ENCODE data around the gene ERCC6L2.

The ERCC6L2 gene

GRCh38 chr9:95840074-95840473 is 35.4 kb upstream of the ERCC6L2 start:
- no peak for DNase-seq
- Histone ChIP-seq H3K9me3 (ENCODE audit: control insufficient read depth, low read length) (no peaks in the 10 kb centered on the region), H3K27me3 (replicated peaks; ENCODE audit: control insufficient read depth, insufficient read depth, low read length, poor library complexity, severe bottlenecking) (no peaks in the 10 kb centered on the region), H3K4me3 (ENCODE audit: insufficient read depth, low read depth, low read length, poor library complexity, severe bottlenecking) (no peak overlapping the region), H3K36me3 (ENCODE audit: control insufficient read depth, insufficient read depth, low read length) (no peaks in the 10 kb centered on the region), H3K4me1 (ENCODE audit: control insufficient read depth, insufficient read depth, low read length, poor library complexity, severe bottlenecking) (no peaks in the 10 kb centered on the region), H3K27ac (ENCODE audit: insufficient read depth, low read length, poor library complexity, severe bottlenecking) (no peak overlapping the region)

DNA sequence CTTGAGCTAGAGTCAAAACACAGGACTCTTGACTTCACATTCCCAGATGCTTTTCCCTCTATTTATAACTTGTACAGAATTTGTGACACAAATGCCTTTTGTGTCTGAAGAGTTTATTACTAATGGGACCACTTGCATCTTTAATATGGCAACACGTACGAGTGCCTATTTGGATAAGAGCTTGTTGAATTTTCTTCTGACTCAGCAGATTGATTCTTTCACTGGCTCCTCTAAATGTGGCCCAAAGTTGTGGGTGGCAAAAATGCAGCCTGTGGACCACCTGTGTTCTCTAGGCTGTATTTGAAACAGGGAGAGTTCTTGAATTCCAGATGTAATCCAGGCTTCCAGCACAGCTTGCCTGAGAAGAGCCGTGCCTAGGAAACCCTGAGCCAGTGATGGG is 34.1 kb upstream of the ERCC6L2 start:
- H3K4me1 ChIP-seq (ENCODE audit: control insufficient read depth, insufficient read depth, low read length, poor library complexity, severe bottlenecking), result no peaks in the 10 kb centered on the region
- H3K36me3 ChIP-seq (ENCODE audit: control insufficient read depth, insufficient read depth, low read length), result no peaks in the 10 kb centered on the region
- H3K27me3 ChIP-seq (replicated peaks; ENCODE audit: control insufficient read depth, insufficient read depth, low read length, poor library complexity, severe bottlenecking), result no peaks in the 10 kb centered on the region
- H3K9me3 ChIP-seq (ENCODE audit: control insufficient read depth, low read length), result no peaks in the 10 kb centered on the region
- H3K27ac ChIP-seq (ENCODE audit: insufficient read depth, low read length, poor library complexity, severe bottlenecking), result no peak overlapping the region
- H3K4me3 ChIP-seq (ENCODE audit: insufficient read depth, low read depth, low read length, poor library complexity, severe bottlenecking), result no peak overlapping the region
- DNase-seq, result no peak

- Histone ChIP-seq H3K4me1 (ENCODE audit: control insufficient read depth, insufficient read depth, low read length, poor library complexity, severe bottlenecking) (no peaks in the 10 kb centered on the region), H3K36me3 (ENCODE audit: control insufficient read depth, insufficient read depth, low read length) (no peaks in the 10 kb centered on the region), H3K4me3 (ENCODE audit: insufficient read depth, low read depth, low read length, poor library complexity, severe bottlenecking) (no peak overlapping the region), H3K27ac (ENCODE audit: insufficient read depth, low read length, poor library complexity, severe bottlenecking) (no peak overlapping the region), H3K27me3 (replicated peaks; ENCODE audit: control insufficient read depth, insufficient read depth, low read length, poor library complexity, severe bottlenecking) (no peaks in the 10 kb centered on the region), H3K9me3 (ENCODE audit: control insufficient read depth, low read length) (no peaks in the 10 kb centered on the region)
- DNase-seq, result no peak
Measured at GRCh38 chr9:95845751-95846150, 29.7 kb upstream of the ERCC6L2 start.

GRCh38 chr9:95848764-95849163 is 26.7 kb upstream of the ERCC6L2 start:
- H3K27me3 ChIP-seq (replicated peaks; ENCODE audit: control insufficient read depth, insufficient read depth, low read length, poor library complexity, severe bottlenecking), result no peaks in the 10 kb centered on the region
- H3K4me3 ChIP-seq (ENCODE audit: insufficient read depth, low read depth, low read length, poor library complexity, severe bottlenecking), result no peak overlapping the region
- no peaks in the 10 kb centered on the region for H3K4me1 ChIP-seq (ENCODE audit: control insufficient read depth, insufficient read depth, low read length, poor library complexity, severe bottlenecking)
- no peak for DNase-seq
- H3K9me3 ChIP-seq (ENCODE audit: control insufficient read depth, low read length), result no peaks in the 10 kb centered on the region
- H3K27ac ChIP-seq (ENCODE audit: insufficient read depth, low read length, poor library complexity, severe bottlenecking), result no peak overlapping the region
- H3K36me3 ChIP-seq (ENCODE audit: control insufficient read depth, insufficient read depth, low read length), result no peaks in the 10 kb centered on the region

DNA sequence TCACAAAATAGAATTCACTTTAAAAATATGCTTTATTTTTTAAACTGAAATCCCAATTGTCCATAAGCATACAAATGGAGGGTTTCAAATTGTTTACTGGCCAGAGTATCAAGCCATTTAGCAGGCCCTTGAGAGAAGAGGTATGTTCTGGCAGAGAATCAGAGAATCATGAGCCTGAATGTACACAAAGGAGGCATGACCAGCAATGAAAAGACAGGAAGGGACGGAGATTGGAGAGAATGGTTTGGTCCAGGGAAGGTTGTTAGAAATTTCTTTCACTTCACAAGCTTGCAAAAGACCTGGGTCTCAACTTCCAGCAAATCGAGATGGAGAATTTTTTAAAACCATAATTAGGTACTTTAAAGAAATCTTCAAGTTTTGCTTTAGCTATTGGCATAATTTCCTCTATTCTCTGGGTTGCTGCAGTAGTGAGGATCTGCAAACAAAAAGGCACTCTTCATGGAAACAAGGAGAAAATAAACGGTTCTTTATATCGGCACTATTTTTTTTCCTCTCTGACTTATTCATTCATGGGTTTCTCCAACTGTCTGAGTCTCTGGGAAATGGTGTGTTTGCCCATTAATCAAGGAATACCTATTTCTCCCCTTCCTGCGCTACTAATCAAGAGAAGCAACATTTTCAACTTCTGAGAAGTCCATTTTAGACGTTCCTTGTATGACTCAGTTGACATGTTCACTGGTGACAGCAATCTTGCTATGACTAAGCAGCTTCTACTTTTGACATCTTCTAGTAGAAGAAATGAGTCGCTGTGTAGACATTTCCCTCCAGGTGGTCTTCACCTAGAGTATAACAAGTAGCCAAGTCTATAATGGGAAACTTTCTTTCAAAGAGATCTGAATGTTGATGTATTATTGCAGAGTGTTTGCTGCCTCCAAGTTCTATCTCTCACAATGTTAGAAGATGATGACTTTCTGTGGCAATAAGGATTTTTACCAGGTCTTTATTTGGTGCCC is 23.1 kb upstream of the ERCC6L2 start:
- DNase-seq, result no peak
- H3K27ac ChIP-seq (ENCODE audit: insufficient read depth, low read length, poor library complexity, severe bottlenecking), result no peak overlapping the region
- no peak overlapping the region for H3K4me3 ChIP-seq (ENCODE audit: insufficient read depth, low read depth, low read length, poor library complexity, severe bottlenecking)
- H3K4me1 ChIP-seq (ENCODE audit: control insufficient read depth, insufficient read depth, low read length, poor library complexity, severe bottlenecking), result no peaks in the 10 kb centered on the region
- H3K9me3 ChIP-seq (ENCODE audit: control insufficient read depth, low read length), result no peaks in the 10 kb centered on the region
- no peaks in the 10 kb centered on the region for H3K36me3 ChIP-seq (ENCODE audit: control insufficient read depth, insufficient read depth, low read length)
- no peaks in the 10 kb centered on the region for H3K27me3 ChIP-seq (replicated peaks; ENCODE audit: control insufficient read depth, insufficient read depth, low read length, poor library complexity, severe bottlenecking)

DNA sequence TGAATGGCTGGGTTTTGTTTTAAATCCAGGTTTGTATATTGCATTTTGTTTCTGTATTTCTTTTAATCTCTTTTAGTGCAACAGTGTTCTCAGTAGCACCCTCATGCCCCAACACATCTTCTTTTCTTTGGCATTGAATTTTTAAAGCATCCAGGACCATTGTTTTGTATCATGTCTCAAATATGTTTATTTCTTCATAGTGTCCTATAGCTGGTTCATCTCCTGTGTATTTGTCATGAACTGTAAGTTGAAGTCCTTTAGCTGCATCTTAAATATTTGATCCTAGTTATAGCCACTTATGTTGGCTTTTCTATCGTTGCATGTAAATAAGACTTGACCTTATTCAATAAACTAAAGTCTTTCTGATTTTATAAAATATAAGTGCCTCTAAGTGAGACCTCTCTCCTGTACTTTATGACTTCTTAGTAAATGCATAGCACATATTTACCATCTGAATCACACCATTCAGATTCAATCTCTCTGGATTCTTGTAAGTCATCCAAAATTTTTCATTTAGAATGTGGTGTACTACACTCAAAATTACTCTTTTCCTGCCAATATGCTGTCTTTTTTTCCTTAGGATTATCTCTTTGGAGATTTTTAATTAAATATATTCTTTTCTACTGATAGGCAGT is 21.0 kb upstream of the ERCC6L2 start:
- Histone ChIP-seq H3K36me3 (ENCODE audit: control insufficient read depth, insufficient read depth, low read length) (no peaks in the 10 kb centered on the region), H3K4me3 (ENCODE audit: insufficient read depth, low read depth, low read length, poor library complexity, severe bottlenecking) (no peak overlapping the region), H3K27ac (ENCODE audit: insufficient read depth, low read length, poor library complexity, severe bottlenecking) (no peak overlapping the region), H3K9me3 (ENCODE audit: control insufficient read depth, low read length) (no peaks in the 10 kb centered on the region), H3K27me3 (replicated peaks; ENCODE audit: control insufficient read depth, insufficient read depth, low read length, poor library complexity, severe bottlenecking) (no peaks in the 10 kb centered on the region), H3K4me1 (ENCODE audit: control insufficient read depth, insufficient read depth, low read length, poor library complexity, severe bottlenecking) (no peaks in the 10 kb centered on the region)
- DNase-seq, result no peak

- Histone ChIP-seq H3K4me1 (ENCODE audit: control insufficient read depth, insufficient read depth, low read length, poor library complexity, severe bottlenecking) (no peaks in the 10 kb centered on the region), H3K9me3 (ENCODE audit: control insufficient read depth, low read length) (no peaks in the 10 kb centered on the region), H3K36me3 (ENCODE audit: control insufficient read depth, insufficient read depth, low read length) (no peaks in the 10 kb centered on the region), H3K27me3 (replicated peaks; ENCODE audit: control insufficient read depth, insufficient read depth, low read length, poor library complexity, severe bottlenecking) (no peaks in the 10 kb centered on the region), H3K27ac (ENCODE audit: insufficient read depth, low read length, poor library complexity, severe bottlenecking) (no peak overlapping the region), H3K4me3 (ENCODE audit: insufficient read depth, low read depth, low read length, poor library complexity, severe bottlenecking) (no peak overlapping the region)
- no peak for DNase-seq
Measured at GRCh38 chr9:95855961-95856360, 19.5 kb upstream of the ERCC6L2 start.

GRCh38 chr9:95857124-95857523 is 18.4 kb upstream of the ERCC6L2 start:
- H3K36me3 ChIP-seq (ENCODE audit: control insufficient read depth, insufficient read depth, low read length), result no peaks in the 10 kb centered on the region
- H3K9me3 ChIP-seq (ENCODE audit: control insufficient read depth, low read length), result no peaks in the 10 kb centered on the region
- H3K4me3 ChIP-seq (ENCODE audit: insufficient read depth, low read depth, low read length, poor library complexity, severe bottlenecking), result no peak overlapping the region
- no peak for DNase-seq
- no peaks in the 10 kb centered on the region for H3K27me3 ChIP-seq (replicated peaks; ENCODE audit: control insufficient read depth, insufficient read depth, low read length, poor library complexity, severe bottlenecking)
- H3K4me1 ChIP-seq (ENCODE audit: control insufficient read depth, insufficient read depth, low read length, poor library complexity, severe bottlenecking), result no peaks in the 10 kb centered on the region
- no peak overlapping the region for H3K27ac ChIP-seq (ENCODE audit: insufficient read depth, low read length, poor library complexity, severe bottlenecking)

DNA sequence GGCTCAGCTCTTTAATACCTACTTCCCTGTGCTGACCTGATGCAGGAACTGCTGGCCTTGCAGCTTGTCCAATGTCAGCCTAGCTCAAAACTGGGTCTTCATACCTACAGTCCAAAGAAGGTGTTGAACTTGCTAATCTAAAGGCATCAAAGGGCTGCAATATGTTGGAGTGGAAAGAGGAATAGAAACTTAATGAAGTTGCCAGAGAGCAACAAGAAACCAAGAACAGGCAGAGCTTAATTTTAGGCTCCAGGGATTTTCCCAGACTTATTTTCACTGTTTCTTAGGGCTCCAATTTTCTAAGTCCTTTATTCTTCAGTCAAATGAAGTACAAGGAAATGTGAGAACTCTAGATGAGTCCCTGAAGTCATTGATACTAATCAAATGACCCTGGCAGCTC is 17.6 kb upstream of the ERCC6L2 start:
- no peaks in the 10 kb centered on the region for H3K4me1 ChIP-seq (ENCODE audit: control insufficient read depth, insufficient read depth, low read length, poor library complexity, severe bottlenecking)
- no peak for DNase-seq
- no peaks in the 10 kb centered on the region for H3K36me3 ChIP-seq (ENCODE audit: control insufficient read depth, insufficient read depth, low read length)
- H3K4me3 ChIP-seq (ENCODE audit: insufficient read depth, low read depth, low read length, poor library complexity, severe bottlenecking), result no peak overlapping the region
- H3K27ac ChIP-seq (ENCODE audit: insufficient read depth, low read length, poor library complexity, severe bottlenecking), result no peak overlapping the region
- H3K9me3 ChIP-seq (ENCODE audit: control insufficient read depth, low read length), result no peaks in the 10 kb centered on the region
- H3K27me3 ChIP-seq (replicated peaks; ENCODE audit: control insufficient read depth, insufficient read depth, low read length, poor library complexity, severe bottlenecking), result no peaks in the 10 kb centered on the region

DNA sequence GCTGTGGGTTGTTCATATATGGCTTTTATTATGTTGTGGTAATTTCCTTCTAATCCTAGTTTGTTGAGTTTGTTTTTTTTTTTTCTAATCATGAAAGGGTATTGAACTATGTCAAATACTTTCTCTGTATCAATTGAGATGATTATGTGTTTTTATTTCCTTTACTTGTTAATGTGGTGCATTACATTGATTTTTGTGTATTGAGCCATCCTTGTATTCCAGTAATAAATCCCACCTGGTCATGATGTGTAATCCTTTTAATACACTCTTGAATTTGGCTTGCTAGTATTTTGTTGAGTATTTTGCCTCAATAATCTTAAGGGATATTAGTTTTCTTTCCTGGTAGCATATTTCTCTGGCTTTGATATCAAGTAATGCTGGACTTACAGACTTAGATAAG is 13.1 kb upstream of the ERCC6L2 start:
- no peaks in the 10 kb centered on the region for H3K4me1 ChIP-seq (ENCODE audit: control insufficient read depth, insufficient read depth, low read length, poor library complexity, severe bottlenecking)
- H3K9me3 ChIP-seq (ENCODE audit: control insufficient read depth, low read length), result no peaks in the 10 kb centered on the region
- no peak overlapping the region for H3K4me3 ChIP-seq (ENCODE audit: insufficient read depth, low read depth, low read length, poor library complexity, severe bottlenecking)
- no peak overlapping the region for H3K27ac ChIP-seq (ENCODE audit: insufficient read depth, low read length, poor library complexity, severe bottlenecking)
- no peak for DNase-seq
- no peaks in the 10 kb centered on the region for H3K36me3 ChIP-seq (ENCODE audit: control insufficient read depth, insufficient read depth, low read length)
- H3K27me3 ChIP-seq (replicated peaks; ENCODE audit: control insufficient read depth, insufficient read depth, low read length, poor library complexity, severe bottlenecking), result no peaks in the 10 kb centered on the region

Measured in effector memory CD4-positive, alpha-beta T cell (primary cell).